H9 (cell line): ENCODE data around the gene SCN5A. TPM values are rescaled to one million over a fixed set of nuclear protein-coding genes. Genes with fewer than 3 reads are reported as not detected.

Source experiments
- DNase-seq: peaks from one replicate; pipeline ENCODE4 v3.0.0-alpha.2; 2017
- H2AFZ ChIP-seq: one replicate; pipeline ENCODE4 v1.6.1; 2013; ENCODE audit warnings: mild to moderate bottlenecking, low read length, control low read depth, moderate library complexity
- H2AK5ac ChIP-seq: 2 replicates; pipeline ENCODE4 v1.6.1; 2013; ENCODE audit warnings: low read length, control low read depth, mixed read lengths; ENCODE audit not compliant: insufficient read length
- H2BK120ac ChIP-seq: one replicate; pipeline ENCODE4 v1.6.1; 2013; ENCODE audit warnings: low read depth, mild to moderate bottlenecking, low read length, control low read depth, inconsistent platforms; ENCODE audit not compliant: poor library complexity, severe bottlenecking
- H2BK12ac ChIP-seq: 2 replicates; pipeline ENCODE4 v1.6.1; 2013; ENCODE audit warnings: low read length, control low read depth, mixed read lengths, low read depth; ENCODE audit not compliant: insufficient read length
- H2BK15ac ChIP-seq: 2 replicates; pipeline ENCODE4 v1.6.1; 2013; ENCODE audit warnings: low read depth, low read length, control low read depth
- H2BK20ac ChIP-seq: one replicate; pipeline ENCODE4 v1.6.1; 2013; ENCODE audit warnings: low read depth, mild to moderate bottlenecking, low read length, control low read depth, inconsistent platforms; ENCODE audit not compliant: poor library complexity, severe bottlenecking
- H2BK5ac ChIP-seq: 2 replicates; pipeline ENCODE4 v1.6.1; 2013; ENCODE audit warnings: low read length, control low read depth, mixed read lengths; ENCODE audit not compliant: insufficient read length
- H3K14ac ChIP-seq: 2 replicates; pipeline ENCODE4 v1.6.1; 2013; ENCODE audit warnings: low read length, control low read depth; ENCODE audit not compliant: insufficient read depth
- H3K18ac ChIP-seq: 2 replicates; pipeline ENCODE4 v1.6.1; 2013; ENCODE audit warnings: low read depth, mild to moderate bottlenecking, mixed read lengths, low read length, control low read depth; ENCODE audit not compliant: insufficient read length
- H3K23ac ChIP-seq: 2 replicates; pipeline ENCODE4 v1.6.1; 2013; ENCODE audit warnings: low read length, control low read depth, mixed read lengths, low read depth; ENCODE audit not compliant: insufficient read length
- H3K23me2 ChIP-seq: 2 replicates; pipeline ENCODE4 v1.6.1; 2013; ENCODE audit warnings: low read depth, mild to moderate bottlenecking, mixed read lengths, low read length, control low read depth; ENCODE audit not compliant: insufficient read length, poor library complexity, severe bottlenecking
- H3K27ac ChIP-seq: 2 replicates; pipeline ENCODE4 v1.5.1; 2013; ENCODE audit warnings: low read length, control low read depth, mixed read lengths, low read depth; ENCODE audit not compliant: insufficient read length
- H3K27me3 ChIP-seq: 2 replicates; pipeline ENCODE4 v1.6.1; 2013; ENCODE audit warnings: low read length, control low read depth, inconsistent platforms; ENCODE audit not compliant: insufficient read depth
- H3K4ac ChIP-seq: 2 replicates; pipeline ENCODE4 v1.6.1; 2013; ENCODE audit warnings: low read depth, mild to moderate bottlenecking, control low read depth, inconsistent platforms, low read length, moderate library complexity
- H3K4me1 ChIP-seq: 2 replicates; pipeline ENCODE4 v1.6.1; 2013; ENCODE audit warnings: low read length, control low read depth, inconsistent platforms; ENCODE audit not compliant: insufficient read depth
- H3K4me2 ChIP-seq: 2 replicates; pipeline ENCODE4 v1.6.1; 2013; ENCODE audit warnings: low read length, control low read depth, mixed read lengths; ENCODE audit not compliant: insufficient read length, insufficient read depth
- H3K56ac ChIP-seq: 2 replicates; pipeline ENCODE4 v1.6.1; 2013; ENCODE audit warnings: low read depth, mild to moderate bottlenecking, mixed read lengths, low read length, control low read depth; ENCODE audit not compliant: insufficient read length
- H3K79me1 ChIP-seq: 2 replicates; pipeline ENCODE4 v1.6.1; 2013; ENCODE audit warnings: low read depth, mild to moderate bottlenecking, moderate library complexity, low read length, control low read depth, inconsistent platforms; ENCODE audit not compliant: insufficient read depth, poor library complexity, severe bottlenecking
- H3K79me2 ChIP-seq: 2 replicates; pipeline ENCODE4 v1.6.1; 2013; ENCODE audit warnings: low read length, control low read depth, inconsistent platforms; ENCODE audit not compliant: insufficient read depth
- H3K9ac ChIP-seq: 2 replicates; pipeline ENCODE4 v1.6.1; 2013; ENCODE audit warnings: low read length, control low read depth, mixed read lengths; ENCODE audit not compliant: insufficient read length; ENCODE audit errors: extremely low read depth
- H3K9me3 ChIP-seq: one replicate; pipeline ENCODE4 v1.6.1; 2013; ENCODE audit warnings: low read depth, low read length, inconsistent platforms; ENCODE audit not compliant: control insufficient read depth
- H3T11ph ChIP-seq: one replicate; pipeline ENCODE4 v1.6.1; 2013; ENCODE audit warnings: mild to moderate bottlenecking, low read length, control low read depth, inconsistent platforms
- H4K20me1 ChIP-seq: one replicate; pipeline ENCODE4 v1.6.1; 2013; ENCODE audit not compliant: control insufficient read depth, insufficient read length, insufficient read depth
- H4K5ac ChIP-seq: 2 replicates; pipeline ENCODE4 v1.6.1; 2013; ENCODE audit warnings: low read depth, mild to moderate bottlenecking, mixed read lengths, low read length, control low read depth; ENCODE audit not compliant: insufficient read length
- H4K8ac ChIP-seq: replicated peaks from 2 replicates; pipeline ENCODE4 v1.6.1; 2013; ENCODE audit warnings: low read length, control low read depth, mixed read lengths, low read depth; ENCODE audit not compliant: insufficient read length
- H4K91ac ChIP-seq: 2 replicates; pipeline ENCODE4 v1.6.1; 2013; ENCODE audit warnings: low read depth, mild to moderate bottlenecking, moderate library complexity, mixed read lengths, low read length, control low read depth; ENCODE audit not compliant: insufficient read length
- H3K27ac Mint-ChIP-seq, 3 experiments: 2 replicates in 2 of 3; 3 replicates in 1 of 3; pipeline ENCODE4 v1.8.0; 2020 to 2021; ENCODE audit warnings: mixed read lengths in 3 of 3, mild to moderate bottlenecking in 1 of 3, moderate library complexity in 1 of 3
- H3K27me3 Mint-ChIP-seq: 2 replicates; pipeline ENCODE4 v1.8.0; 2021; ENCODE audit warnings: low read depth, mild to moderate bottlenecking, moderate library complexity, mixed read lengths
- H3K36me3 Mint-ChIP-seq, 3 experiments: 2 replicates in 2 of 3; 3 replicates in 1 of 3; pipeline ENCODE4 v1.8.0; 2020 to 2021; ENCODE audit warnings: low read depth in 3 of 3, mixed read lengths in 3 of 3; ENCODE audit not compliant: insufficient read depth in 1 of 3
- H3K4me1 Mint-ChIP-seq, 2 experiments: 2 replicates each; pipeline ENCODE4 v1.8.0; 2020; ENCODE audit warnings: mixed read lengths in 2 of 2
- H3K4me3 Mint-ChIP-seq, 2 experiments: 2 replicates in 1 of 2; 3 replicates in 1 of 2; pipeline ENCODE4 v1.8.0; 2020 to 2021; ENCODE audit warnings: mild to moderate bottlenecking in 2 of 2, mixed read lengths in 2 of 2, moderate library complexity in 1 of 2
- H3K9me3 Mint-ChIP-seq, 2 experiments: 2 replicates in 1 of 2; 3 replicates in 1 of 2; pipeline ENCODE4 v1.8.0; 2020; ENCODE audit warnings: mild to moderate bottlenecking in 2 of 2, mixed read lengths in 2 of 2, moderate library complexity in 1 of 2
- CTCF ChIP-seq: fragments of 200-600 bp; sonication (generic); conservative IDR thresholded peaks from 3 replicates; pipeline ENCODE4 v1.8.0; 2021; ENCODE audit warnings: antibody characterized with exemption, mild to moderate bottlenecking
- WGBS: extraction: QIAGEN DNeasy Blood & Tissue Kit; methylation state at CpG from one replicate; pipeline ENCODE4 v1.1.7; 2013; ENCODE audit warnings: missing lambda C conversion rate, low lambda C conversion rate, mixed read lengths; ENCODE audit not compliant: insufficient read length; ENCODE audit errors: extremely low coverage; 5-methylcytosine and 5-hydroxymethylcytosine counted together
- total RNA-seq: library from RNA; stranded (reverse); gene quantifications from 2 replicates; pipeline ENCODE4 v1.2.1, GENCODE V29; 2021

SCN5A gene
- total RNA-seq, 1 experiment from 2014 or later = 6.5 TPM

GRCh38 chr3:38632989-38633388, 16.5 kb downstream of the SCN5A start:
- H4K91ac ChIP-seq = no peak overlapping the region
- Mint-ChIP-seq H3K27ac (no peak overlapping the region), H3K27me3 (peaks cover 5% of the 10 kb centered on the region; the same call in 1 of the 2 replicates), H3K4me1 (peaks cover 28 to 31% of the 10 kb centered on the region in 2 experiments), H3K36me3 (peaks cover 0 to 12% (median 0%) of the 10 kb centered on the region in 3 experiments; a peak in 3 of 7 replicates), H3K9me3 (no peaks in the 10 kb centered on the region), H3K4me3 (no peak overlapping the region)
- no peaks in the 10 kb centered on the region for H4K20me1 ChIP-seq
- no peaks in the 10 kb centered on the region for H3K27me3 ChIP-seq
- no peak overlapping the region for H2AK5ac ChIP-seq
- WGBS = no CpG with 5 or more reads among the region's 12 CpGs
- no peak overlapping the region for H3K23ac ChIP-seq
- no peak overlapping the region for H4K8ac ChIP-seq
- no peak overlapping the region for H3K4me2 ChIP-seq
- peaks cover 6% of the 10 kb centered on the region; the same call in 1 of the 2 replicates for H3K4me1 ChIP-seq
- H3K23me2 ChIP-seq = no peaks in the 10 kb centered on the region
- H3K18ac ChIP-seq = no peak overlapping the region
- H3K14ac ChIP-seq = no peak overlapping the region
- no peak overlapping the region for H2BK5ac ChIP-seq
- H3K4ac ChIP-seq = no peak overlapping the region
- no peak overlapping the region for H2BK12ac ChIP-seq
- no peak overlapping the region for H2BK20ac ChIP-seq
- no peak overlapping the region for H2AFZ ChIP-seq
- H3K9me3 ChIP-seq = no peaks in the 10 kb centered on the region
- no peak for TF ChIP-seq CTCF
- H3T11ph ChIP-seq = no peak overlapping the region
- no peak overlapping the region for H4K5ac ChIP-seq
- H3K79me2 ChIP-seq = no peaks in the 10 kb centered on the region
- no peak overlapping the region for H3K56ac ChIP-seq
- H3K27ac ChIP-seq = no peak overlapping the region
- no peaks in the 10 kb centered on the region for H3K79me1 ChIP-seq
- no peak overlapping the region for H2BK15ac ChIP-seq
- DNase-seq = no peak
- H2BK120ac ChIP-seq = no peak overlapping the region
- no peak overlapping the region for H3K9ac ChIP-seq
